ENCODE results near the gene BLTP2. TPM values are rescaled to one million over a fixed set of nuclear protein-coding genes. Genes with fewer than 3 reads are reported as not detected.
A peak's percentile ranks its signal among the peaks of the same experiment; 100 is the strongest.

The BLTP2 gene
- total and polyA plus RNA-seq, 2 of the 13 experiments (the other 11 are each of a cell fraction or from before 2014, with no cell fraction given), result 66.7 to 80.9 TPM

GRCh38 chr17:28644787-28645575 is at the start of gene BLTP2 (continued):
- TF ChIP-seq RBM39 (IDR thresholded peaks at IDR 0.05; ENCODE audit: low read depth, low read length, poor library complexity, severe bottlenecking), result peak; percentile 85
- peak; percentile 45 for TF ChIP-seq PAXIP1 (CRISPR knock-in tag; conservative IDR thresholded peaks at IDR 0.05)
- 0 out of 2 replicates have a peak, but pooled peaks have one; percentile 30 for TF ChIP-seq ISL2 (CRISPR knock-in tag; IDR thresholded peaks at IDR 0.05)
- peak; percentile 85 for TF ChIP-seq ZSCAN21 (CRISPR knock-in tag; IDR thresholded peaks at IDR 0.05; ENCODE audit: borderline replicate concordance)
- TF ChIP-seq GABPB1 (CRISPR knock-in tag; IDR thresholded peaks at IDR 0.05), result peak; percentile 92
- no peak for TF ChIP-seq HHEX (CRISPR knock-in tag; IDR thresholded peaks at IDR 0.05)
- peak; percentile 37; the same call in 1 of the 2 replicates for TF ChIP-seq ZNF83 (CRISPR knock-in tag; IDR thresholded peaks at IDR 0.05; ENCODE audit: borderline replicate concordance)
- no peak; the same call in 1 of the 2 replicates for TF ChIP-seq SALL2 (CRISPR knock-in tag; IDR thresholded peaks at IDR 0.05)
- TF ChIP-seq GPN1 (CRISPR knock-in tag; IDR thresholded peaks at IDR 0.05; ENCODE audit: borderline replicate concordance), result no peak
- TF ChIP-seq ZNF333 (CRISPR knock-in tag; IDR thresholded peaks at IDR 0.05; ENCODE audit: borderline replicate concordance), result 0 out of 2 replicates have a peak, but pooled peaks have one; percentile 78
- peak; percentile 90 for TF ChIP-seq MYC (CRISPR knock-in tag; IDR thresholded peaks at IDR 0.05; ENCODE audit: borderline replicate concordance)
- 0 out of 2 replicates have a peak, but pooled peaks have one; percentile 50 for TF ChIP-seq ZNF274 (CRISPR knock-in tag; IDR thresholded peaks at IDR 0.05)
- no peak for TF ChIP-seq PITX1 (CRISPR knock-in tag; IDR thresholded peaks at IDR 0.05)
- peak; percentile 83 for TF ChIP-seq AGO2 (optimal IDR thresholded peaks at IDR 0.05; ENCODE audit: low read depth, low read length)
- no peak for TF ChIP-seq PCBP1 (IDR thresholded peaks at IDR 0.05; ENCODE audit: borderline replicate concordance, low read depth, low read length)
- 0 out of 2 replicates have a peak, but pooled peaks have one; percentile 13 for TF ChIP-seq CBX5 (CRISPR knock-in tag; IDR thresholded peaks at IDR 0.05; ENCODE audit: borderline replicate concordance)
- TF ChIP-seq HNF1B (CRISPR knock-in tag; IDR thresholded peaks at IDR 0.05), result peak; percentile 61; the same call in 1 of the 2 replicates
- TF ChIP-seq ZNF670 (CRISPR knock-in tag; IDR thresholded peaks at IDR 0.05; ENCODE audit: borderline replicate concordance), result peak; percentile 62; the same call in 1 of the 2 replicates
- peak; percentile 77; the same call in 1 of the 2 replicates for TF ChIP-seq KMT2B (CRISPR knock-in tag; IDR thresholded peaks at IDR 0.05)
- no peak for TF ChIP-seq IKZF1 (IDR thresholded peaks at IDR 0.05)
- TF ChIP-seq UBTF (CRISPR knock-in tag; IDR thresholded peaks at IDR 0.05), result peak; percentile 83
- TF ChIP-seq ZNF317 (CRISPR knock-in tag; IDR thresholded peaks at IDR 0.05), result 0 out of 2 replicates have a peak, but pooled peaks have one; percentile 34
